NK-92 treated with Interleukin-12 subunit alpha and Interleukin-12 subunit beta, amount 100 ng/mL, for 24 hours (cell line): ENCODE results near the gene LRP1B.

Experiments used
- DNase-seq: peaks from one replicate; lab custom pipeline; 2025; lab: John Stamatoyannopoulos, UW

Gene LRP1B

DNA sequence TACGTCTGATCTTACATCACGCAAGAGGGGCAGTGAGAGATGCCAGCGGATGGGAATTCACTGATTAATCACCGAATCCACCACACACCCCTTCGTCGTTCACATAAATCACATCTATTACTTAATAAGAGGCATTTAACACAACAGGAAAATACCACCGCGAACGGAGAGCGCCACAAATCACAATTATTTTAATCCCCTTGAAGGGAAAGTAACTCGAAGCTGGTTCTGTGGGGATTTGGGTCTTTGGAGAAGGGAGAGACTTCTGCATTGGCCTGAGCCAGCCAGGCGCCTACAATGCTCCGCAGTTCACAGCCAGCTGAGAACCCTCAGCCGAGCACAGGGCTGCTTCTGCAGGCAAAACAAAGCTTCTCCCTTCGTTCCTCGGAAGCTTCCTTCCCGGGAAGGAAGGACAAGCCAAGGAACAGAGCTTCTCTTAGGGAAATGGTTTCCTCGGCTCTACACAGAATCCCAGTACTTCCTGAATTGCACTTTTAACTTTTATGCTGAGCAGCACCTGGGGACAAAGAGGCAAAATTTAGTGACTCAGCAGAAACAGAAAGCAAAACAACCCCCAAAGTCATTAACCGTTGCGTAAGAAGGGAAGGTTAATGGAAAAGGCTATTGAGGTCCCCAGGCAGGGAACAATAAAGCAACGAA is at the start of gene LRP1B:
Gene LRP1B (minus strand): TSS at position 7 of the 660 bp plus-strand sequence. CDS start 287 bp downstream, outside the sequence.
- no peak for DNase-seq

DNA sequence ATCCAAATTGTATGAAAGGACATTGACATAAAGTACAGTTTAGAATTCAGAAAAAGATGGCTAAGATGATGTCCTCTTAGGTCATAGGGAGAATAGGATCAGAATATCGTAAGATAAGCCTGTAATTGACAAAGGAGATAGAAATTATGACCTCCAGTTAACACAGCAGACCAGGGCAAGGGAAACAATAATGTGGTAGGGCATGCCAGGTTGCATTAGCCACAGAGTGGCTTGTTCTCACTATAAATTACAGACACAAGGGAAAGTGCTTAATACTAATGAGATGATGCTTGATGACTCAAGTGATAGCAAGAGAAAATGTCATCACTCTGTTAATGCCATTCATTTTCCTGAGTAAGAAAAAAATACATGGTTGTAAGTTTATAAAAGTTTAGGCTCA is 48.9 kb upstream of the LRP1B start:
- no peak for DNase-seq

- DNase-seq: no peak
These were observed 47.8 kb upstream of the LRP1B start for GRCh38 chr2:142178604-142179003.

GRCh38 chr2:142176941-142177340 is 46.1 kb upstream of the LRP1B start:
- no peak for DNase-seq

GRCh38 chr2:142175813-142176338 is 45.1 kb upstream of the LRP1B start:
- no peak for DNase-seq

GRCh38 chr2:142174176-142174575 is 43.4 kb upstream of the LRP1B start:
- no peak for DNase-seq

- no peak for DNase-seq
These were observed 40.0 kb upstream of the LRP1B start for GRCh38 chr2:142170847-142171246.

DNA sequence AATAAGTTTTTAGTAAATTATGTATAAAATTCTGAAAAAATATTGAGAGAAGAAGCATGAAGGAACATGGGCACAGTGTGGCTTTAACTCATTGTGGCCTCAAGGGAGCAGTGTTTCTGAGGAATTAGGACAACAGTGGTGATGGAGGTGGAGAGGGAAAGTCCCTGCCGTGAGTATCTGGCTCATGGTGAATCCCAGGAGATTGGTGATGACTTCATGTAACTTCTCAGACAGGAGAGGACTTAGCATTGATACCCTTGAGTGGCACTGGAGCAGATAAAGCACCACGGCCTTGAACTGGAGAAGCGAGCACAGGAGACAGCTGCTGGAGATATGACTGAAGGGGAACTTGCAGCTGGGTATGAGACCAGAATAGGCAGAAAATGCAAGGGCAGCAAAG is 35.0 kb upstream of the LRP1B start:
- DNase-seq: no peak

DNA sequence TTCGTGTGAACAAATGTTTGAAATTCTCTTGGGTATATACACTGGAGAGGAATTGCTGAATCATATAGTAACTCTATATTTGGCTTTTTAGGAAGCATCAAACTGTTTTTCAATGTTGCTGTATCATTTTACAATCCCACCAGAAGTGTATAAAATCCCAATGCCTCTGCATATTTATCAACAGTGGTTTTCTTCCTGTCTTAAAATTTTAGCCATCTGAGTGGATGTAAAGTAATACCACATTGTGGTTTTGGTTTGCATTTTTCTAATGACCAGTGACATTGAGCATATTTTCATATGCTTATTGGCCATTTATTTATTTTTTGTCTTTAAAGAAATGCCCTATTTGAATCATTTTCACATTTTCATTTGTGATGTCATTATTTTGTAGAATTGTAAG is 22.8 kb upstream of the LRP1B start:
- no peak for DNase-seq

GRCh38 chr2:142150453-142150852 is 19.6 kb upstream of the LRP1B start:
- no peak for DNase-seq

GRCh38 chr2:142144547-142144946 is 13.7 kb upstream of the LRP1B start:
- no peak for DNase-seq

GRCh38 chr2:142142595-142142994 is 11.8 kb upstream of the LRP1B start:
- no peak for DNase-seq

GRCh38 chr2:142140434-142140845 is 9.6 kb upstream of the LRP1B start:
- DNase-seq: no peak

GRCh38 chr2:142139384-142139783 is 8.6 kb upstream of the LRP1B start:
- DNase-seq: no peak

- no peak for DNase-seq
These were observed 5.8 kb upstream of the LRP1B start for GRCh38 chr2:142136571-142136970.

- no peak for DNase-seq
These were observed 4.1 kb upstream of the LRP1B start for GRCh38 chr2:142134911-142135310.

DNA sequence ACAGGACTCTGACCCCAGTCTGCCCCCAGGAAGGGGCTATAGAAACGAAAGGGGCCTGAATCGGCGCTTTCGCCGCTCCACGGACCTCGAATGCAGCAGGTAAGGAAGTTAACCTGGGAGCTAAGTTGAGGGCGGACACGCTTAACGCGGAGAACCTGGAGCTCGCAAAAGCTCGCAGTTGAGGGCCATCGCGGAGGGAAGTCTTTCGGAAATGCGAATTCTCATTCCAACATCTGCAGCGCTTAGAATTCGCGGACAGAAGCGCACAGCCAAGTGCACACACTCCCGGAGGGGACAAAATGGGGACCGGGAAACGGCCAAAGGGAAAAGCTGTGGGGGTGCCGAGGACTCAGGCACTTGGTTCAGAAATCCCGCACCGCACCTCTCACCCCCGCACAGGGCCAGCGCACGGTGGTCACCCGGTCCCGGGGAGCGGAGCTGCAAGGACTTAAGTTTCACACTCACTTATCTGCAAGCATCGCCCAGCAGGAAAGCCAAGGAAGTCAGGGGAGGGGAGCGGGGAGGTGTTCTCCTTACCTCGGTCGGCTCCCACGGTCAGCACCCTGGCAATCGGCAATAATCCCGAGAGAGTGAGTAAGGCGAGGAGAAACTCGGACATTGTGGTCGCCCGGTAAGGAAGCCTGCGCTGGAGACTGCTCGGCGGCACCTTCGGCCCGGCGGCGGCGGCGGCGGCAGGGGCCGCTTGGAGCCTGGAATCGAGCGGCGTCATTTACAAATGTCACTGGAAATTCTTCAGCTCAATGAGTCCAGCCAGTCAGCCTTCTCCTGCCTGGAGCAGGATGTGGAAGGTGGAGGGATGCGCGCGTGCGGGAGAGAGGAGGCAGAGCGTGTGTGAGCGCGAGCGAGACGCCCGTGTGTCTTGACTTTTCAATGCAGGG is 456 bp downstream of the LRP1B start:
- no peak for DNase-seq

DNA sequence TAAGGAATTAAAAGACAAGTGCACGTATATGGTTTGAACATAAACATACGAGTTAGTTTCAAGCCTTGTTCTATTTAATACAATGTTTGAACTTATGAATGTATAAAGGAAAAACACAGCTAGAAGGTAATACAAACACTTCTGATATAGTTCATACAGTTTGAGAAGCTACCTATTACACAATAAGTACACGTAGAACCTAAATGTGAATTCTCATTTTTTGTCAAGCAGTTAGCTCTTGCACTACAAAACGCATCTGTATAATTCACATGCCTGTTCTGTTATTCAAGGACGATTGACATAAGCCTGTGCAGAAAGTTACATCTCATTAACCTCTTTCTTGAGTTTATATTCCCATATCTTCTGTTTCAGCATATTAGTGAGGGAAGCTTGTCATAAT is 2.7 kb downstream of the LRP1B start:
- DNase-seq: no peak

GRCh38 chr2:142127248-142127647 is 3.6 kb downstream of the LRP1B start:
- DNase-seq: no peak

- no peak for DNase-seq
These were observed 6.1 kb downstream of the LRP1B start for GRCh38 chr2:142124706-142125105.

DNA sequence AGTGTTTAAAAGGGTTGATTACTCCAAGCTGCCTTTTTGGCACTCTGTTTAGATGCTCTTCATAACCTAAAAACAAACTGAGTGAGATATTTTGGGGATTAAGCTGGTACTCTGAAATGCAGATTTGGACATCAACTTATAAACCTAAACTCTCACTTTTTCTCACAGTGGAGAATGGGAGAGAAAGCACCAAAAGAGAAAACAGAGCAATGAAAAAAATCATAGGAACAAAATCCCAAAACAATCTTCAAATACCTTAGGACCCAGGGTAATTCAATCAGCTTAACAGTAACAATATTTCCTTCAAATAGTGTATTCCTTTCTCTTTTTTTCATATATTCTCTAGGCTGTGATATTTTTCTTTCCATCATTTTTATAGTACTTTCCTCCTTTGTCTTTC is 11.5 kb downstream of the LRP1B start:
- DNase-seq: no peak

GRCh38 chr2:142112757-142113221 is 18.0 kb downstream of the LRP1B start:
- DNase-seq: no peak

GRCh38 chr2:142104134-142104758 is 26.6 kb downstream of the LRP1B start:
- no peak for DNase-seq
